Astrocyte of the spinal cord (primary cell): ENCODE data around the gene ATG7.
"Not testable (repeated sequence)": the region's sequence is repeated elsewhere in the genome, so short reads cannot be mapped to it uniquely, and the experiment has no call there.

Experiments used
- DNase-seq: peaks from one replicate; pipeline ENCODE4 v3.0.0; 2011; ENCODE audit warnings: low read depth, low spot score
- H3K4me3 ChIP-seq: 2 replicates; pipeline ENCODE4 v1.5.1; 2011; ENCODE audit warnings: low read depth, mild to moderate bottlenecking, low read length, moderate library complexity
- CTCF ChIP-seq: IDR thresholded peaks from 2 replicates; pipeline ENCODE4 v1.5.1; 2012; ENCODE audit warnings: low read depth, mild to moderate bottlenecking, low read length, inconsistent platforms
- in situ Hi-C: cut with HindIII; loops from 2 replicates; pipeline ENCODE4 v1.10.0; 2017; ENCODE audit warnings: low sequenced_read_pairs

ATG7 gene

GRCh38 chr3:11329777-11330176, 57.6 kb downstream of the ATG7 start:
- in situ Hi-C loops: no loop called here
- DNase-seq: no peak
- no peak overlapping the region for H3K4me3 ChIP-seq
- no peak for TF ChIP-seq CTCF

GRCh38 chr3:11331101-11331500, 58.9 kb downstream of the ATG7 start:
- DNase-seq: peak; percentile 15
- in situ Hi-C loops: no loop called here
- H3K4me3 ChIP-seq: no peak overlapping the region
- no peak for TF ChIP-seq CTCF

GRCh38 chr3:11335056-11335608, 62.9 kb downstream of the ATG7 start:
- DNase-seq: peak; percentile 81
- in situ Hi-C loops: no loop called here
- TF ChIP-seq CTCF: peak; percentile 63
- H3K4me3 ChIP-seq: no peak overlapping the region

GRCh38 chr3:11339541-11339940, 67.3 kb downstream of the ATG7 start:
- in situ Hi-C loops: no loop called here
- no peak for DNase-seq
- no peak for TF ChIP-seq CTCF
- H3K4me3 ChIP-seq: no peak overlapping the region

GRCh38 chr3:11346416-11346815, 74.2 kb downstream of the ATG7 start:
- TF ChIP-seq CTCF: no peak
- DNase-seq: peak; percentile 38
- no peak overlapping the region for H3K4me3 ChIP-seq
- in situ Hi-C loops: no loop called here

- DNase-seq, in situ Hi-C loops, H3K4me3 ChIP-seq: not testable (repeated sequence)
Observed at GRCh38 chr3:11348877-11349276, 76.7 kb downstream of the ATG7 start.

GRCh38 chr3:11349446-11349845, 77.2 kb downstream of the ATG7 start:
- no peak for TF ChIP-seq CTCF
- no peak for DNase-seq
- no peak overlapping the region for H3K4me3 ChIP-seq
- in situ Hi-C loops: no loop called here
